SJCRH30 (cell line): Measurements from ENCODE around the gene DMWD. TPM values are rescaled to one million over a fixed set of nuclear protein-coding genes. Genes with fewer than 3 reads are reported as not detected.
"Not testable (repeated sequence)": the region's sequence is repeated elsewhere in the genome, so short reads cannot be mapped to it uniquely, and the experiment has no call there.

Experiments
- DNase-seq, 2 experiments: peaks; one replicate each; pipeline ENCODE4 v3.0.0-alpha.2; 2015 to 2020
- H3K27ac ChIP-seq: fragments of 250-450 bp; sonication (Bioruptor Pico); 2 replicates; pipeline ENCODE4 v1.5.1; 2020; ENCODE audit warnings: mild to moderate bottlenecking, moderate library complexity
- H3K27me3 ChIP-seq: fragments of 250-450 bp; sonication (Bioruptor Pico); 2 replicates; pipeline ENCODE4 v1.5.1; 2020; ENCODE audit warnings: mild to moderate bottlenecking, moderate library complexity
- H3K36me3 ChIP-seq: fragments of 250-450 bp; sonication (Bioruptor Pico); 2 replicates; pipeline ENCODE4 v1.5.1; 2020; ENCODE audit warnings: mild to moderate bottlenecking, moderate library complexity
- H3K4me1 ChIP-seq: fragments of 250-450 bp; sonication (Bioruptor Pico); 2 replicates; pipeline ENCODE4 v1.5.1; 2020; ENCODE audit warnings: mild to moderate bottlenecking, moderate library complexity
- H3K4me3 ChIP-seq: fragments of 250-450 bp; sonication (Bioruptor Pico); 2 replicates; pipeline ENCODE4 v1.5.1; 2020; ENCODE audit warnings: mild to moderate bottlenecking, moderate library complexity
- H3K9me3 ChIP-seq: fragments of 250-450 bp; sonication (Bioruptor Pico); replicated peaks from 2 replicates; pipeline ENCODE4 v1.5.1; 2020; ENCODE audit warnings: mild to moderate bottlenecking, moderate library complexity
- total RNA-seq: library from RNA; depleted of rRNA; stranded (reverse); fragments of >200 nt; shearing (Covaris generic); gene quantifications from 2 replicates; pipeline ENCODE4 v1.2.3, GENCODE V29; 2014

DMWD gene
- total RNA-seq, 1 experiment from 2014 or later = 52.9 TPM

DNA sequence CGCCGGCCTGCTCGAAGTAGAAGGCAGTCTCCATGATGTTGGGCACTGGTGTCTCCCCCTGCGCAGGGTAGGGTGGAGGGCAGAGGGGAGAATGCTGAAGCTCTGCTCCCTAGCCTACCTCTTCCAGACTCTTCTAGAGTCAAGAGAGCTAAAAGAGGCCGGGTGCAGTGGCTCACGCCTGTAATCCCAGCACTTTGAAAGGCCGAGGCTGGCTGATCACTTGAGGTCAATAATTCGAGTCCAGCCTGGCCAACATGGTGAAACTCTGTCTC is 12.2 kb upstream of the DMWD start:
- no peak for DNase-seq
- Histone ChIP-seq H3K36me3 (no peaks in the 10 kb centered on the region), H3K4me1 (peaks cover 6% of the 10 kb centered on the region), H3K9me3 (no peaks in the 10 kb centered on the region), H3K27ac (no peak overlapping the region), H3K4me3 (no peak overlapping the region), H3K27me3 (0 out of 2 replicates have a peak, but pooled peaks cover 4% of the 10 kb centered on the region)

DNA sequence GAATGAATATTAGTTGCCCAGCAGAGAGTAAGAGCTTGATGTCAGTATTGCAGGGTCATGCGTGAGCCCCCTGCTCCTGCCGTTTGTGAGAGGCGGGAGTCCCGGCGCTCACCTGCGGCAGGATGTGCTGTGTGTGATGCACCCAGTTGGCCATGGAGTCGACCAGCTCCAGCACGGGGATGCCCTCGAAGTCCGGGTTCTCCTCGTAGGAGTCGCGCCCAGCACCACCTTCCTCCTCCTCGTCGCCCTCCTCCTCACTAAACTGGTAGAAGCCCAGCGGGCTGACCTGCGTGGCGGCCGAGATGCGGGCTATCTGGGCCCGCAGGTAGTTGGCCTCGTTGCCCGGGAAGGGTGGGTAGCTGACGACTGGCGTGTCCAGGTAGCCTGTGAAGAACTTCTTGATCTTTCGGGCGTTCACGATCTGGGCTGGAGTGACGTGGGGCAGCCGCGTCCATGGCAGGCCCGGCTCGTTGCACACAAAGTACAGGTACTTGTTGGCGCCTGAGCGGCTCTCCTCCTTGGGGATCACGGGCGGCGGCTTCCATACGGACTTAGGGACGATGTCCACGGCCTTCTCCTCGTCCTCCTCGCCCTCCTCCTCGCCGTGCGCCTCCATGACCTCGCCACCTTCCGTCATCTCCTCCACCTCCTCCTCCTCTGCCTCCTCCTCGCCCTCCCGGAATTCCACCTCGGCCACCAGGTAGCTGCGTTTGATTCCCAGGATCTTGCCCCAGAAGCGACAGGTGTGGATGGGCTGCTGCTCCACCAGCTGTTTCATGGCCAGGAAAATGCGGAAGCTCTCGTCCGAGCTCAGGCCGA is 11.7 kb upstream of the DMWD start:
- no peaks in the 10 kb centered on the region for H3K36me3 ChIP-seq
- DNase-seq = no peak
- H3K27ac ChIP-seq = no peak overlapping the region
- H3K27me3 ChIP-seq = 0 out of 2 replicates have a peak, but pooled peaks cover 4% of the 10 kb centered on the region
- H3K9me3 ChIP-seq = no peaks in the 10 kb centered on the region
- no peak overlapping the region for H3K4me3 ChIP-seq
- H3K4me1 ChIP-seq = peaks cover 11% of the 10 kb centered on the region

DNA sequence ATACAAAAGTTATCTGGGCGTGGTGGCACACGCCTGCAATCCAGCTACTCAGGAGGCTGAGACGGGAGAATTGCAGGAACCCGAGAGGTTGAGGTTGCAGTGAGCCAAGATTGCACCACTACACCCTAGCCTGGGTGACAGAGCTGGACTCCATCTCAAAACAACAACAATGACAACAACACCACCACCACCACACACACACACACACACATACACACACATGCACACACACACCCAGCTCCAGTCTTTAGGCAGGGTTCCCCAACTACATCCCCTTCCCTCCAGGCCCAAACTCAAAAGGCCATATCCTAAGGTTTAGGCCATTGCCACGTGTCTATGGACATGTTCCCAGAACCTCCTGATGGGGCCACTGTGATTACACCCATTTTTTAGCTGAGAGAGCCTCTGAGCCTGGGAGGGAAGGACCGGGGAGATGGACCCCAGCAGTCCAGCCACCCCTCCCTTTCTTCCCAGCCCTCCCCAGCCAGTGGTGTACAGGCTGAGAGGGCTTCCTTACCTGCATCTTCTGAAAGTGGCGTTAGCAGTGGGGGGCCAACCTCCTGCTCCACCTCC is 9.0 kb upstream of the DMWD start:
- H3K9me3 ChIP-seq = no peaks in the 10 kb centered on the region
- peaks cover 13% of the 10 kb centered on the region for H3K4me1 ChIP-seq
- no peak overlapping the region for H3K27ac ChIP-seq
- 0 out of 2 replicates have a peak, but pooled peaks cover 4% of the 10 kb centered on the region for H3K27me3 ChIP-seq
- no peaks in the 10 kb centered on the region for H3K36me3 ChIP-seq
- no peak for DNase-seq
- no peak overlapping the region for H3K4me3 ChIP-seq

DNA sequence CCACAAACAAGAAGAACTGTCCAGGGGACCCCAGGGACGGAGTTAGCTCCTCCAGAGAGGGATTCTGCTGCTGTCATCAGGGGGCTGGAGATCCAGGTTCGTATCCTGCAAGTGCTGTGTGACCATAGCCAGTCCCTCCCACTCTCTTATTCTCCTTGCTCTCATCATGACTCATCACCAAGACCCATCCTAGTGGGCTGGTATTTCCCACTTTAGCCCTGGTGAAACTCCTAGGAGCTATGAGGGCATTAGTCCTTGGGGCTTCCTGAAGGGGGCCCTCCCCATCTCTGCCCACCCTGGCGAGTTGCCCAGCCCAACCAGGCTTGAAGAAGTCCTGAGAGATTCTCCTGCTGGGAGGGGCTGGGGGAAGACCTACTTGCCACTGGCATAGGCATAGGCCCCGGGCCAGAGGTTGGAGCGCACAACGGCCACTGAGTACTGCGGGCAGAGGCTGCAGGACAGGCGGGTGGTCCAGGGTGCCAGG is 7.5 kb upstream of the DMWD start:
- no peak overlapping the region for H3K4me3 ChIP-seq
- H3K27ac ChIP-seq = no peak overlapping the region
- H3K27me3 ChIP-seq = 0 out of 2 replicates have a peak, but pooled peaks cover 4% of the 10 kb centered on the region
- H3K36me3 ChIP-seq = no peaks in the 10 kb centered on the region
- peaks cover 13% of the 10 kb centered on the region for H3K4me1 ChIP-seq
- DNase-seq = peak in 1 of 2 experiments; percentile 42
- H3K9me3 ChIP-seq = no peaks in the 10 kb centered on the region

DNA sequence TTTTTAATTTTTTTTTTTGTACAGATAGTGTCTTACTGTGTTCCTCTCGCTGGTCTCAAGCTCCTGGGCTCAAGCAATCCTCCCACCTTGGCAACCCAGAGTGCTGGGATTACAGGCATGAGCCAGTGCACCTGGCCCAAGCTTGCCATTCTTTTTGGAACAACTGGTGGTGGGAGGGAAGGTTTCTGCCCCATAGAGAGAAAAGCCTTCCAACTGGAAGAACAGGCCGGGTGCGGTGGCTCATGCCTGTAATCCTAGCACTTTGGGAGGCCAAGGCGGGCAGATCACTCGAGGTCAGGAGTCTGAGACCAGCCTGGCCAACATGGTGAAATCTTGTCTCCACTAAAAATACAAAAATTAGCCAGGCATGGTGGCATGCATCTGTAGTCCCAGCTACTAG is 6.9 kb upstream of the DMWD start:
- H3K27me3 ChIP-seq, H3K36me3 ChIP-seq, H3K27ac ChIP-seq, H3K4me3 ChIP-seq, H3K9me3 ChIP-seq: not testable (repeated sequence)
- H3K4me1 ChIP-seq = peaks cover 16% of the 10 kb centered on the region
- peak in 1 of 2 experiments; percentile 52 for DNase-seq

DNA sequence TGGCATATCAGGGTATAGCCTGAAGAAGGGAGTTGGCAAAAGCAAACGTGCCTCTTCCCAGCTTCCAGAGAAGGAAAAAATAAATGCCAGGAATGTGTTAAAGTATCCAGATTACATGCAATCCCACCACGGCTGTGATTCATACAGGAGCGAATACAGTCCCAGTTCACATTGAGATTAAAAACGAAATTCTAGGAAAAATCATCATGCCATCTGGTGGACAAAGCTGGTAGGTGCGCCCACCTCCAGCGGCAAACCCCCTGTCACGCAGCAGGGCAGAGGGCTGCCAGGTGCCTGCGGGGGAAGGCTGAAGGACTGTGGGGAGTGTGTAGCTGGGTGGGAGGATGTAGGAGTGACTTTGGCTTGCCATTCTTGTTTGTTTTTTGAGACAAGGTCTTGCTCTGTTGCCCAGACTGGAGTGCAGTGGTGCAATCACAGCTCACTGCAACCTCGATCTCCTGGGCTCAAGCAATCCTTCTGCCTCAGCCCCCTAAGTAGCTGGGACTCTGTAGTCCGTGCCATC is 6.4 kb upstream of the DMWD start:
- H3K27me3 ChIP-seq = 0 out of 2 replicates have a peak, but pooled peaks cover 4% of the 10 kb centered on the region
- H3K4me3 ChIP-seq = no peak overlapping the region
- H3K4me1 ChIP-seq = peaks cover 16% of the 10 kb centered on the region
- no peaks in the 10 kb centered on the region for H3K36me3 ChIP-seq
- H3K27ac ChIP-seq = no peak overlapping the region
- peak; percentile 72 to 84 for DNase-seq
- H3K9me3 ChIP-seq = no peaks in the 10 kb centered on the region

DNA sequence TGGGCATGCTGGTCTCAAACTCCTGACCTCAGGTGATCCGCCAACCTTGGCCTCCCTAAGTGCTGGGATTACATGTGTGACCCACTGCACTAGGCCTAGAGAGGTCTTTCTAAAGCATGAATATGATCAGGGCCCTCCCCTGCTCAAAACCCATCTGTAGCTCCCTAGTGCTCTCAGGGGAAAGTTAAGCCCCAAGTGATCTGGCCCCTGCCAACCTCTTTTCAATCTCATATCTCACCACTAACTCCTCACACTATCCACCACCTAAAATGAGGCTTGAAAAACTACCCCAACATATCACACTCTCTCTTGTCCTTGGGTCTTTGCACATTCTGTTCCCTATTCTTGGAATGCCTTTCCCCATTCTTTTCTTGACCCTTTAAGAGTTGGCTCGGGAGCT is 2.0 kb upstream of the DMWD start:
- H3K36me3 ChIP-seq = peaks cover 4% of the 10 kb centered on the region
- no peaks in the 10 kb centered on the region for H3K9me3 ChIP-seq
- H3K4me1 ChIP-seq = peaks cover 13% of the 10 kb centered on the region
- DNase-seq = no peak
- no peak overlapping the region for H3K27ac ChIP-seq
- H3K27me3 ChIP-seq = no peaks in the 10 kb centered on the region
- H3K4me3 ChIP-seq = no peak overlapping the region

DNA sequence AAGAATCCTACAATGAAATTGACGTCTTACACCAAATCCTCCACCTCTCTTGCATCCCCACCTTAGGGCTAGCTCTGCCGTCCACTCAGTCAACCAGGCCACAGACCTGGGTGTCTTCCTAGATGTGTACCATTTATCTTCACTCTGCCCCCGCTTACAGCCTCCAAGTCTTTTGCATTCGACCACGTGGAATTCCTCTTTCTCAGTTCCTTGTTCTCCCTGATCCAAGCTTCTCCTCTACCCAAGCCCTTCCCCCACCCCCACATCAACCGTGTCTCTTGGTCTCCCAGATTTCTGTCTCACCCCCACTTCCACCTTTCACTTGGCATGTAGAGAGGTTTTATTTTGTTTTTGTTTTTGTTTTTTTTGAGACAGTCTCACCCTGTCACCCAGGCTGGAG is 1.2 kb upstream of the DMWD start:
- no peaks in the 10 kb centered on the region for H3K9me3 ChIP-seq
- peaks cover 8% of the 10 kb centered on the region for H3K4me1 ChIP-seq
- H3K27ac ChIP-seq = no peak overlapping the region
- no peak for DNase-seq
- H3K4me3 ChIP-seq = no peak overlapping the region
- no peaks in the 10 kb centered on the region for H3K27me3 ChIP-seq
- peaks cover 11% of the 10 kb centered on the region for H3K36me3 ChIP-seq

DNA sequence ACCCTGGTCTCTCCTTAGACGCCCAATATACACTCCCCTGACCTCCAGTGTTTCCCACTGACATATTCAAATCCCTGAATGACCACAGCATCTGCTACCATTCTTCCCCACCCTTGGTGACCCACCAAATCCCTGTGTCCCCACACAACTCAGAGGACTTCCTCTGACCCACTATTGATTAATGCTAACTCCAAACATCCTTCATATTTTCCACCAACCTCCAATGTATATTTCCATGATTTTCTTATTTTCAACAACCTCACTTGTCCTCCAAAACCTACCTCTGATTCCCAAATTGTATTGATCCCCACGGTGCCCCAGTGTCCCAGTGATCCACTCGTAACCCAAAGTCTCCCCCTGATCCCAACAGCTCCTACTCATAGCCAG is 526 bp upstream of the DMWD start:
- Histone ChIP-seq H3K36me3 (peaks cover 17% of the 10 kb centered on the region), H3K4me1 (peaks cover 8% of the 10 kb centered on the region), H3K27me3 (no peaks in the 10 kb centered on the region), H3K27ac (peak overlapping the region; percentile 15; the same call in 1 of the 2 replicates), H3K4me3 (peak overlapping the region; percentile 20), H3K9me3 (no peaks in the 10 kb centered on the region)
- no peak for DNase-seq

DNA sequence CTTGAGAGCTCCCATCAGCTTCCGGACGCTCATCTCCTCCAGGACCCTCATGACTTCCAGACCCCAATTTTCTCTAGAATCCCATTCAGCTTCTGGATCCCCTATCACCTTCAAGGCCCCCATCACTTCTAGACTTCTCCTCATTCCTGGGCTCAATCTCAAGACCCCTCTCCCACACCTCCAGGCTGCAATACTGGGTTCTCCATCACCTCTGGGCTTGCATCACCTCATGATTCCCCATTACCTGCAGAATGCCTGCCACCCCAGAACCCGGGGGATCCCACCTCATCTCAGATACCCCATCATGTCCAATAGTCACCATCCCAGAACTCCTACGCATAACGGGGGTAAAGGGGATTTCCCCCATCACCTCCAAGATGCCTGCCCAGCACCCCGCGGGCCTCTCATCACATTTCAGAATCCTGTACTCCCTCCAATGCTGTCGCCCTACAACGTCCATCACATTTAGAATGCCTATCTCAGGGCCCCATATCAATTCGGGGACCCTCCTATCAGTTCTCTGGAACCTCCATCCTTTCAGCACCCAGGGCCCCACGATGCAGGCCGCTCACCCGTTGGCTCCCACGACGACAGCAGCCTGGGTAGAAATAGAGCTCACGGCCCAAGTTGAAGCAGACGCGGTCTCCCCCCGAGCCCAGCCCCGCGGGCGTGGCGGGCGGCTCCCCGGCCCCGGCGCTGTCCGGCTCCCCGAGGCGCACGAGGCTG is 738 bp downstream of the DMWD start:
- peaks cover 8% of the 10 kb centered on the region for H3K4me1 ChIP-seq
- no peak for DNase-seq
- H3K27ac ChIP-seq = peak overlapping the region; percentile 26; the same call in 1 of the 2 replicates
- H3K36me3 ChIP-seq = peaks cover 19% of the 10 kb centered on the region
- no peaks in the 10 kb centered on the region for H3K27me3 ChIP-seq
- no peaks in the 10 kb centered on the region for H3K9me3 ChIP-seq
- H3K4me3 ChIP-seq = peak overlapping the region; percentile 81

DNA sequence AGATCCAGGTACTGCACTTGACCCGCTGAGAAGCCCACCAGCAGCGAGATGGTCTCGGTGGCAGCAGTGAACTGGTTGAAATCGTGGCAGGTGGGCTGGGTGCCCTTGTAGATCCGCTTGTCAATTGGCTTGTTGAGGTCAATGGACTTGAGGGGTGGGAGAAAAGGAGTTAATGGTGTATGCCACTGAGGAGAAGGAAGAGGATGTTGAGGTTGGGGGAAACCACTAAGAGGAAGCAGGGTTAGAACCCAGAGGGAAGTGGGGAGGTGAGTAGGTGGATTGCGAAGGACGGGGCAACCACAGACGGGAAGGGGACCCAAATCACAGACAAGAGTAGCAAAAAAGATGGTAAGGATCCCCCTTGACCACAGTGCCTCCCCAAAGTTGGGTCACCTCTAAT is 1.7 kb downstream of the DMWD start:
- Histone ChIP-seq H3K9me3 (no peaks in the 10 kb centered on the region), H3K4me1 (peaks cover 8% of the 10 kb centered on the region), H3K36me3 (peaks cover 24% of the 10 kb centered on the region), H3K4me3 (no peak overlapping the region), H3K27me3 (no peaks in the 10 kb centered on the region), H3K27ac (no peak overlapping the region)
- no peak for DNase-seq

DNA sequence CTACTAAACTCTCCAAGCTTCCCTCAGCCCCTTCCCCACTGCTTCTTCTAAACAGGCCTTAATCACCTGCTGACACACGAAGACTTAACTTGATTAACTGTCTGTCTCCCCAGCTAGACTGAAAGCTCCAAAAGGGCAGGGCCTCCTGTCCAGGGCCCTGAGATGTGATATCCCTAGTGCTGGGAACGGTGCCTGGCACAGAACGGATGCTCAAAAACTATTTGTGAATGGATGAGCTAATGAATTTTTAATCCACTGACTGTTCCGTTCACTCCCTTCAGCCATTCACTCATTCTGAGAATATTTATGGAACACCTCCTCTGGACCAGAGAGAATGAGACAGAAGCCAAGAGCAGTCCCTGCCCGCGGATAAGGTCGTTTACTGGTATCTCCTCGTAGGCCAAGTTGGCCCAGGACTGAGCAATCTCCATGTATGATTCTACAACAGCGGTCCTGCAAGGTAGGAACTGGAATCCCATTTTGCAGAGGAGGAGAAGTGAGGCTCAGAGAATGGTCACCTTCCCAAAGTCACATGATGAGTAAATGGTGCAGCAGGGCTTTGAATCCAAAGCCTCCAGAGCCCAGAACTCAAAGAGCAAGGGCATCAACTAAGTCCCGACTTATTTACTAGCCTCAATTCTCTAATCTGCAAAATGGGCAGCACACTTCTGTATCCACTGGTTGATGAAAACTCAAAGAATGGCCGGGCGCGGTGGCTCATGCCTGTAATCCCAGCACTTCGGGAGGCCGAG is 3.4 kb downstream of the DMWD start:
- no peaks in the 10 kb centered on the region for H3K27me3 ChIP-seq
- peaks cover 11% of the 10 kb centered on the region for H3K4me1 ChIP-seq
- DNase-seq = no peak
- H3K36me3 ChIP-seq = peaks cover 34% of the 10 kb centered on the region
- H3K4me3 ChIP-seq = no peak overlapping the region
- H3K27ac ChIP-seq = no peak overlapping the region
- no peaks in the 10 kb centered on the region for H3K9me3 ChIP-seq

DNA sequence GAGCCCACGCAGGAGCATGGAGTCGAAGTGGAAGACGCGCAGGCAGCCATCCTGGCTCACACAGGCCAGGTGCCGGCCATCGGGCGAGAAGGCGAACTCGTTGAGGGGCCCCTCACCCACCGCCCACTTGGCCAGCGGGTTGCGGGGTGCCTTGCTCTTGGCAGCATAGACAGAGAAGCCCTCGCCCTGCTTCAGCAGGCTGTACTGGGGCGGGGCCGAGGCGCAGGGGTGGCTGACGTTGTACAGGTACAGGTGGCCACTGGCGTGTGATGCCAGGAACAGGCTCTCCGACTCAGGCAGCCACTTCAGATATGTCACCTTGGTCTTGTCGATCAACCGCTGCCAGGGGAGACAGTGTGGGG is 6.1 kb downstream of the DMWD start:
- Histone ChIP-seq H3K4me1 (peaks cover 19% of the 10 kb centered on the region), H3K36me3 (peaks cover 34% of the 10 kb centered on the region), H3K9me3 (no peaks in the 10 kb centered on the region), H3K27ac (no peak overlapping the region), H3K27me3 (no peaks in the 10 kb centered on the region), H3K4me3 (no peak overlapping the region)
- no peak for DNase-seq

DNA sequence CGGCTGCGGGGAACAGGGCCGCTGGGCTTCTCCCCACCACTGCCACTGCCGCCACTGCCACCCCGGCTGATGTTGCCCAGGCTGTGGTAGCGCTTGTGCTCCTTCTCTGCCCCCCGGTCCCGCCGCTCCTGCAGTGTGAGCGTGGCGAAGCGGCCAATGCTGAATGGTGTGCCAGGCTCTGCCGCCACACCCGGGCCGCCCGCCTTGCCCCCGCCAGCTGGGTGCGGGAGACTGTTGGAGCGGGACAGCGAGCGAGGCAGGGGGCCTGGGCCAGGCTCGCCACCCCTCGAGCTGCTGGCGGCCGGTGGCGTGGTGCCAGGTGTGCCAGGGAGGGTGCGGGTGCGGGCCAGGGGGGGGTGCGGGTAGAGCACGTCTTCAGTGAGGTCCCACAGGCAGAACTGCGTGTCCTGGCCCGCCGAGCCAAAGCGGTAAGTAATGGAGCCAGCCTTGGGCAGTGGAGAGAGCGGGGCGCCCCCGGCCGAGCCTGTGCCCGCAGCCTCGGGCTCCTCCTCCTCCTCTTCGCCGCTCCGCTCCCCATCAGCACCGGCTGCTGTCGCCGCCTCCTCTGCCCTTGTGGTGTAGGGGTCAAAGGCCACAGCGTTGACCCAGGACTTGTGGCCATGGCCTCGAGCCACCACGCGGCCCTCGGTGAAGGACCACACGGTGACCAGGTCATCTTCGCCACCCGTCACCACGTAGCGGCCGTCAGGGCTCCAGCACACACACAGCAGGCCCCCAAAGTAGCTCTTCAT is 6.7 kb downstream of the DMWD start:
- H3K4me1 ChIP-seq = peaks cover 19% of the 10 kb centered on the region
- no peak overlapping the region for H3K27ac ChIP-seq
- no peaks in the 10 kb centered on the region for H3K27me3 ChIP-seq
- no peak for DNase-seq
- peaks cover 36% of the 10 kb centered on the region for H3K36me3 ChIP-seq
- no peaks in the 10 kb centered on the region for H3K9me3 ChIP-seq
- H3K4me3 ChIP-seq = no peak overlapping the region
